K562 (cell line): Measurements from ENCODE around the gene ANP32B. TPM values are rescaled to one million over a fixed set of nuclear protein-coding genes. Genes with fewer than 3 reads are reported as not detected.

Source experiments
- BCLAF1 ChIP-seq, 2 experiments: fragments of 450-650 bp in 1 of 2; IDR thresholded peaks; 2 replicates each; pipeline ENCODE4 v1.6.1; 2011 to 2017; ENCODE audit warnings: low read depth in 2 of 2, antibody characterized with exemption in 1 of 2, borderline replicate concordance in 1 of 2, low read length in 1 of 2, mild to moderate bottlenecking in 1 of 2, mixed read lengths in 1 of 2; ENCODE audit not compliant: control insufficient read depth in 1 of 2
- CCNT2 ChIP-seq: IDR thresholded peaks from 2 replicates; pipeline ENCODE4 v1.6.1; 2011; ENCODE audit warnings: borderline replicate concordance, low read depth, mild to moderate bottlenecking, moderate library complexity, mixed read lengths, low read length; ENCODE audit not compliant: insufficient read length; ENCODE audit errors: extremely low read depth
- DACH1 ChIP-seq: fragments of 450-650 bp; IDR thresholded peaks from 2 replicates; pipeline ENCODE4 v1.6.1; 2018; ENCODE audit not compliant: partially characterized antibody
- ELF4 ChIP-seq: fragments of 450-650 bp; formaldehyde crosslinking; IDR thresholded peaks from 2 replicates; pipeline ENCODE4 v1.4.0; 2022; ENCODE audit warnings: missing genetic modification characterization
- MCM3 ChIP-seq: fragments of 450-650 bp; IDR thresholded peaks from 2 replicates; pipeline ENCODE4 v1.6.1; 2016
- NCOA1 ChIP-seq: fragments of 450-650 bp; IDR thresholded peaks from 2 replicates; pipeline ENCODE4 v1.6.1; 2016; ENCODE audit warnings: low read depth
- NKRF ChIP-seq: fragments of 450-650 bp; IDR thresholded peaks from 2 replicates; pipeline ENCODE4 v1.6.1; 2016; ENCODE audit warnings: borderline replicate concordance
- TEAD4 ChIP-seq, 2 experiments: sonication (generic) in 1 of 2; formaldehyde crosslinking in 1 of 2; IDR thresholded peaks; 2 replicates each; pipeline versions ENCODE4 v1.6.1 to v1.8.0; 2012 to 2022; ENCODE audit warnings: borderline replicate concordance in 1 of 2, inconsistent platforms in 1 of 2, low read length in 1 of 2, mild to moderate bottlenecking in 1 of 2, missing genetic modification reagents in 1 of 2
- TSC22D4 ChIP-seq: fragments of 450-650 bp; IDR thresholded peaks from 2 replicates; pipeline ENCODE4 v1.6.1; 2016; ENCODE audit warnings: missing genetic modification characterization, missing biosample characterization, control low read depth
- ZBTB2 ChIP-seq: fragments of 450-650 bp; IDR thresholded peaks from 2 replicates; pipeline ENCODE4 v1.6.1; 2016; ENCODE audit warnings: antibody characterized with exemption
- ZNF589 ChIP-seq: fragments of 200-800 bp; sonication (Bioruptor generic); IDR thresholded peaks from 2 replicates; pipeline ENCODE4 v1.6.1; 2016; ENCODE audit warnings: low read depth, missing genetic modification characterization, missing compliant biosample characterization
- polyA plus RNA-seq, 8 experiments: library from polyadenylated mRNA; depleted of rRNA in 4 of 8; stranded (reverse) in 5 of 8; unstranded in 3 of 8; fragments of >200 nt; fragmentation: Nextera tagmentation in 2 of 8; fragmentation: Illumina TruSeq in 1 of 8; extraction: Ambion mirVana in 2 of 8; extraction: Trizol in 1 of 8; gene quantifications; 2 replicates each; pipeline versions ENCODE4 v1.2.1 to v1.2.3, GENCODE V29; 2011 to 2014; ENCODE audit warnings: inconsistent platforms in 1 of 8, missing spikeins in 1 of 8
- total RNA-seq, 7 experiments: library from RNA; depleted of rRNA in 6 of 7; stranded (reverse); fragments of >200 nt in 6 of 7; fragmentation: Illumina TruSeq in 2 of 7; extraction: Trizol in 2 of 7; gene quantifications; 2 replicates each; pipeline versions ENCODE4 v1.2.1 to v1.2.3, GENCODE V29; 2011 to 2021; ENCODE audit warnings: low replicate concordance in 1 of 7
- TF ChIP-seq, protein P1 (sequence below), 2 experiments: fragments of 450-650 bp; IDR thresholded peaks; 2 replicates each; pipeline ENCODE4 v1.6.1; 2016
- TF ChIP-seq, protein P2 (sequence below), 2 experiments: fragments of 450-650 bp; IDR thresholded peaks; 2 replicates each; pipeline ENCODE4 v1.6.1; 2018; ENCODE audit warnings: mild to moderate bottlenecking in 2 of 2, low read depth in 1 of 2; ENCODE audit not compliant: partially characterized antibody in 2 of 2

ANP32B gene
- total and polyA plus RNA-seq, 9 of the 15 experiments (the other 6 are each of a cell fraction or from before 2014, with no cell fraction given): 68.9 to 815 (median 141) TPM

DNA sequence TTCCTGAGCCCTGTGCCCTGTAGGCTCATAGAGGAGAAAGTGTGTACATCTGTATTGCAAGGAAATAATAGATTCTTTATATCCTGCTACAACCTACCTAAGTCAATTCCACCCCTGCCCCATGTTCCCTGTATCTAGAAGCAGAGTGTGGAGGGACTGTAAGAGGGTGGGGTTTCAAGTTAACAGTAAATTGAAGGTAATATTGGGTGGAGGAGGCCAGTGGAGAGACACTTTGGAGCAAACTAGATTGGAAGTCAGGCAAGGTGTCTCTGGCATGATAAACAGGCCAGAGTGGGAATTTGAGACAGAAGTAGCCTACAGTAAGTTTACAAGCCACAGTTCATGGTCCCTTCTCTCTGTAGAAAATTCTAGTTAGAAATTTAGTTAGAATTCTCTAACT, 42.9 kb upstream of the ANP32B start (continued):
- TF ChIP-seq TEAD4 (IDR thresholded peaks at IDR 0.05; ENCODE audit: low read length) (peak; percentile 89), TEAD4 (CRISPR knock-in tag; IDR thresholded peaks at IDR 0.05; ENCODE audit: borderline replicate concordance) (no peak), DACH1 (no peak), NCOA1 (no peak), ZBTB2 (0 out of 2 replicates have a peak, but pooled peaks have one; percentile 31), CCNT2 (peak; percentile 69), ZNF589 (CRISPR knock-in tag) (0 out of 2 replicates have a peak, but pooled peaks have one; percentile 45), TSC22D4 (tag) (no peak), NKRF (no peak), ELF4 (0 out of 2 replicates have a peak, but pooled peaks have one; percentile 34), BCLAF1 (IDR thresholded peaks at IDR 0.05; ENCODE audit: borderline replicate concordance in 1 of 2, control insufficient read depth in 1 of 2, low read depth in 2 of 2, low read length in 1 of 2) (no peak), MCM3 (no peak)
- TF ChIP-seq, protein P1, sequence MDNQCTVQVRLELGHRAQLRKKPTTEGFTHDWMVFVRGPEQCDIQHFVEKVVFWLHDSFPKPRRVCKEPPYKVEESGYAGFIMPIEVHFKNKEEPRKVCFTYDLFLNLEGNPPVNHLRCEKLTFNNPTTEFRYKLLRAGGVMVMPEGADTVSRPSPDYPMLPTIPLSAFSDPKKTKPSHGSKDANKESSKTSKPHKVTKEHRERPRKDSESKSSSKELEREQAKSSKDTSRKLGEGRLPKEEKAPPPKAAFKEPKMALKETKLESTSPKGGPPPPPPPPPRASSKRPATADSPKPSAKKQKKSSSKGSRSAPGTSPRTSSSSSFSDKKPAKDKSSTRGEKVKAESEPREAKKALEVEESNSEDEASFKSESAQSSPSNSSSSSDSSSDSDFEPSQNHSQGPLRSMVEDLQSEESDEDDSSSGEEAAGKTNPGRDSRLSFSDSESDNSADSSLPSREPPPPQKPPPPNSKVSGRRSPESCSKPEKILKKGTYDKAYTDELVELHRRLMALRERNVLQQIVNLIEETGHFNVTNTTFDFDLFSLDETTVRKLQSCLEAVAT (IDR thresholded peaks at IDR 0.05): 0 out of 4 replicates have a peak, but pooled peaks of 1 of the 2 experiments have one; percentile 28
- TF ChIP-seq, protein P2, sequence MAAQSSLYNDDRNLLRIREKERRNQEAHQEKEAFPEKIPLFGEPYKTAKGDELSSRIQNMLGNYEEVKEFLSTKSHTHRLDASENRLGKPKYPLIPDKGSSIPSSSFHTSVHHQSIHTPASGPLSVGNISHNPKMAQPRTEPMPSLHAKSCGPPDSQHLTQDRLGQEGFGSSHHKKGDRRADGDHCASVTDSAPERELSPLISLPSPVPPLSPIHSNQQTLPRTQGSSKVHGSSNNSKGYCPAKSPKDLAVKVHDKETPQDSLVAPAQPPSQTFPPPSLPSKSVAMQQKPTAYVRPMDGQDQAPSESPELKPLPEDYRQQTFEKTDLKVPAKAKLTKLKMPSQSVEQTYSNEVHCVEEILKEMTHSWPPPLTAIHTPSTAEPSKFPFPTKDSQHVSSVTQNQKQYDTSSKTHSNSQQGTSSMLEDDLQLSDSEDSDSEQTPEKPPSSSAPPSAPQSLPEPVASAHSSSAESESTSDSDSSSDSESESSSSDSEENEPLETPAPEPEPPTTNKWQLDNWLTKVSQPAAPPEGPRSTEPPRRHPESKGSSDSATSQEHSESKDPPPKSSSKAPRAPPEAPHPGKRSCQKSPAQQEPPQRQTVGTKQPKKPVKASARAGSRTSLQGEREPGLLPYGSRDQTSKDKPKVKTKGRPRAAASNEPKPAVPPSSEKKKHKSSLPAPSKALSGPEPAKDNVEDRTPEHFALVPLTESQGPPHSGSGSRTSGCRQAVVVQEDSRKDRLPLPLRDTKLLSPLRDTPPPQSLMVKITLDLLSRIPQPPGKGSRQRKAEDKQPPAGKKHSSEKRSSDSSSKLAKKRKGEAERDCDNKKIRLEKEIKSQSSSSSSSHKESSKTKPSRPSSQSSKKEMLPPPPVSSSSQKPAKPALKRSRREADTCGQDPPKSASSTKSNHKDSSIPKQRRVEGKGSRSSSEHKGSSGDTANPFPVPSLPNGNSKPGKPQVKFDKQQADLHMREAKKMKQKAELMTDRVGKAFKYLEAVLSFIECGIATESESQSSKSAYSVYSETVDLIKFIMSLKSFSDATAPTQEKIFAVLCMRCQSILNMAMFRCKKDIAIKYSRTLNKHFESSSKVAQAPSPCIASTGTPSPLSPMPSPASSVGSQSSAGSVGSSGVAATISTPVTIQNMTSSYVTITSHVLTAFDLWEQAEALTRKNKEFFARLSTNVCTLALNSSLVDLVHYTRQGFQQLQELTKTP (IDR thresholded peaks at IDR 0.05; ENCODE audit: low read depth in 1 of 2, partially characterized antibody in 2 of 2): peak in 1 of 2 experiments; percentile 29
